Stimulated activated CD4-positive, alpha-beta T cell treated with anti-CD3 and anti-CD28 coated beads, Interleukin-1b, Interleukin-23, amount 100 ng/mL, for 24 hours (primary cell): ENCODE data around the gene EPHA5.

Source experiments
- DNase-seq, 4 experiments: peaks; one replicate each; pipeline ENCODE4 v3.0.0-alpha.2; 2020; ENCODE audit warnings: low read depth in 4 of 4, low spot score in 1 of 4

The EPHA5 gene

GRCh38 chr4:65635051-65635821 lies 35.1 kb downstream of the EPHA5 start:
- no peak for DNase-seq

DNA sequence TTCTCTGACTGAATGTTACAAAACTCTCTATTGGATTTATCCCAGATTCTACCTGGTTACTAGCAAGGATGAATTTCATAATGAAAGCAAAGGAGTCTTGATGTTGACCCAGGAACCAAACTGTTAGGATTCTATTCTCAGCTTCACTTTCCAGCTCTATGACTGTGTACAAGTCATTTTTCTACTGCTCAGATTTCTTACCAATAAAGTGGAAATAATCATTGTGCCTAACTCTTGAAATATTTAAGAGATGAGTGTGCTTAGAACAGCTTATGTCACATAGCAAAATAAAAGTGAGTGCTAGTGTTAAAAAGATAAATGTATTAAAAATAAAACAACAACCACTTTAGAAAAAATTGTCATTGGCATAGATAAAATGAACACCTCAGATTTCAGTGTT lies 45.6 kb downstream of the EPHA5 start:
- DNase-seq: no peak

DNA sequence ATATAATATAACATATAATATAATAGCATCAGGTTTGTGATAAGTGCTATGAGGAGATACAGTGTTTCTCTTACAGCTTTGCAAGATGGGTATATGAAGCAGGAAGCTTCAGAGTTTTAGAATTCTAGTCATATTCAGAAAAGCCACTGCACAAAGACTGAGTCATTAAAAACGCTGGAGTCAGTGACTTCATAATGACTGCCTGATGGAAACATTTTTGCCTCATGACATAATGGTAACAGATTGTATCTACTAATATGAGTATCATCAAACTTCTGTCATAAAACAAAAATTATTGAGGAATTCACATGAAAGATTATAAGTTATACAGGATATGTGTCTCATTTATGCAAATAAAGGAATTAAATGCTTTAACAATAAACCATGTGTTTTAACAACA lies 46.8 kb downstream of the EPHA5 start:
- DNase-seq: no peak

DNA sequence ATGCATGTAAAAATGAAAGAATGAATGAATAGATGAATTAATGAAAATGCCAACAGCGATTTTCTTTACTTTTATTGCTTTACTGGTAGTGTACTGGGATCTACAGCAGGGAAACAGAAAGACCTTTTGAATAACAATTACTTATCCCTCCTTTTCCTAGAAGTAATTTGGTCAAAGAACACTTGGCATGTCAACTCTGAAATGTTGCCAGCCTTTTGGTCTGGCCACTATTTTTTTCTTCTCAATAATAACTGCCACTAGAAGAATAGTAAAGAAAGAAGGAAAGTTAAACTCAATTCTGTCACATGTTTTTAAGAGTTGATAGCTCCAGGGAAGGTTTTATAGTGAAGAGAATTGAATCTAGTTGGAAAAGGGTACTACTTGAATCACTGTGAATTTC lies 52.9 kb downstream of the EPHA5 start:
- no peak for DNase-seq

DNA sequence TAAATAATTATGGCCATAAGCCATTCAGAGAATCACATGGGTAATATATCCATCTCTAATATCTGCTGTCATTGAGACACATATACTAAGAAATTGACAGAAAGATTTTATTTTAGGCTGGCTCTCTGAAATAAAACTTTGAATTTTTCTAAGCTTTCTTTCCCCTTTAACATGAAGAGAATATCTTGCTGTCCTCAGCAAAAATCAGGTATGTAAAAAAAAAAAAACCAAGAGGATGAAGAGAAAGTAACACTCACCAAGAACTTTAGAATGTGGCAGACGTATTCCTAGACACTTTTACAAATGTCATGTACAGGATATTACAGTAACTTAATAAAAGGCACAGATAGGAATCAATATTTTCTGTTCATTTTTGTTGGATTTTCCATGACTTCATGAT lies 65.8 kb downstream of the EPHA5 start:
- no peak for DNase-seq

GRCh38 chr4:65600656-65601055 lies 69.6 kb downstream of the EPHA5 start:
- DNase-seq: no peak

- DNase-seq: no peak
Measured at GRCh38 chr4:65599340-65599739, 70.9 kb downstream of the EPHA5 start.

GRCh38 chr4:65597697-65598096 lies 72.6 kb downstream of the EPHA5 start:
- no peak for DNase-seq

GRCh38 chr4:65592089-65592488 lies 78.2 kb downstream of the EPHA5 start:
- no peak for DNase-seq

DNA sequence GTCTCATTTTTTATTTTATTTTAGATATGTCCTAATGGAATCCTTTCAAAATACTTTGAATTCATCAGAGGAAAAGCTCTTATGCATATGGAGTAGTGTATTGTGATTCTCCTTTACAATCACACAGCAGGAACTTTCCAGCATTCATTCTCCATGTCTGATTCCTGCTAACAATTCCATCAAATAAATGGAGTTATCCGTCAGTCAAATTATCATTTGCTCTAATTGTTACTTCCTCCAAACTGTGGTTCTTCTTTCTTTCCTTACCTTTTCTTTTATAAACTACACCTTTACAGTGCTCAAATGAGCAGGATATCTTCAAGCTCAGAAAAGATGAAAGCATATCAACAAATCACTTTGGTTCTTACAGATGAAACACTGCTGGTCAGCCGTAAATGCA lies 80.4 kb downstream of the EPHA5 start:
- DNase-seq: no peak

GRCh38 chr4:65589331-65589730 lies 81.0 kb downstream of the EPHA5 start:
- DNase-seq: no peak

GRCh38 chr4:65580551-65580950 lies 89.7 kb downstream of the EPHA5 start:
- DNase-seq: no peak

- no peak for DNase-seq
Measured at GRCh38 chr4:65566473-65566872, 103.8 kb downstream of the EPHA5 start.

GRCh38 chr4:65561164-65561563 lies 109.1 kb downstream of the EPHA5 start:
- DNase-seq: no peak

GRCh38 chr4:65559270-65559669 lies 111.0 kb downstream of the EPHA5 start:
- no peak for DNase-seq

GRCh38 chr4:65552057-65552456 lies 118.2 kb downstream of the EPHA5 start:
- DNase-seq: no peak

DNA sequence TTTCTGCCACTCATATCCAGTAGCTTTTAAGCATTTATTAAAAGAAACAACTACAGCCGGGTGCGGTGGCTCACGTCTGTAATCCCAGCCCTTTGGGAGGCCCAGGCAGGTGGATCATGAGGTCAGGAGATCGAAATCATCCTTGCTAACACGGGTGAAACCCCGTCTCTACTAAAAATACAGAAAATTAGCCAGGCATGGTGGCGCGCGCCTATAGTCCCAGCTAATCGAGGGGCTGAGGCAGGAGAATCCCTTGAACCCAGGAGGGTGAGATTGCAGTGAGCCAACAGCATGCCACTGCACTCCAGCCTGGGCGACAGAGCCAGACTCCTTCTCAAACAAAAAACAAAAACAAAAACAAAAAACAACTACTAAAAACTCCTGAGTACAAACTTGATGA lies 119.8 kb downstream of the EPHA5 start:
- no peak for DNase-seq

- DNase-seq: no peak
Measured at GRCh38 chr4:65546882-65547416, 123.3 kb downstream of the EPHA5 start.

DNA sequence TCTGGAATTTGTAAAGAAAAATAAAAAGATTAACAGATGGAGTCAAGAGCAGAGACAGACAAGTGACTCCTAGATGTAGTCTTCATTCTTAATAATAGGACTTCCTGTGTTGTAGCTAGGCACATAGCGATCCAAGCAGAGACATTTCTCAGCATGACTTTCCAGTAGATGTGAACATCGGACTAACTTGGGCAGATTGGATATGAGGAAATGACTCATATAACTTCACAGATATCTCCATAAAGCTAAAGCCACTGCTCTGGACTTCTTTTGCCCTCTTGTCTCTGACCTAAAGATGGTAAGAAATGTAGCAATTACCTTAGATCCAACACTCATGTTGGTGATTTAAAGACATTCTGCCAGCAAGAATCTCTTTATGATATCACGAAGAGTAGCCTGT lies 131.7 kb downstream of the EPHA5 start:
- DNase-seq: no peak

- no peak for DNase-seq
Measured at GRCh38 chr4:65535113-65535512, 135.2 kb downstream of the EPHA5 start.

DNA sequence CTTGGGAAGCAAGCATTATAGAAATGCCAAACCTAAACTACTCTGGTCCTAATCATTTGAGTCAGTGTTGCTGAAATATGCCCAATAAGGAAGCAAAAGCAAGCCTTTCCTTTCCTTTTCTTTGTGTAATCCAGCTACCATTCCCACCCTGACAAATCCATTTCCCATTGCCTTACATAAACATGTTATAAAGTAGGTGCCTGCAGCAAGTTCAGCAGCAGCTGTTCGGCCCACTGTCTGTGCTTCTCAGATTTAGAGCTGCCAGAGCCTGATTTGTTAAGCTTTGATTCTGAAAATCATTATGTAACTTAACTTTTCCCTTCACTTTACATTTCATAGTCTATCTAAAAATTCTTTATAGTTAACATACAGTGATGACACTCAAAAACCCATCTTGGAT lies 148.6 kb downstream of the EPHA5 start:
- DNase-seq: no peak

DNA sequence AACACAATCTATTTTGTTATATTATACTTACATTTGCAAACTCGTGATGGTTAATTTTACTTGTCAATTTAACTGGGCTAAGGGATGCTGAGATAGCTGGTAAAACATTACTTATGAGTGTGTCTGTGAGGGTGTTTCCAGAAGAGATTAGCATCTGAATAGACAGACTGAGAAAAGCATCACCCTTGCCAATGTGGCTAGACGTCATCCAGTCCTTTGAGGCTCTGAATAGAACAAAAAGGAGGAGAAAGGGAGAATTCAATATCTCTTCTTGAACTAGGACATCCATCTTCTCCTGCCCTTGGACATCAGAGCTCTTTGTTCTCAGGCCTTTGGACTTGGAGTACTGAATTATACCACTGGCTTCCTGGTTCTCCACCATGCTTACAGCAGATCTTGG lies 154.6 kb downstream of the EPHA5 start:
- no peak for DNase-seq

GRCh38 chr4:65510976-65511375 lies 159.3 kb downstream of the EPHA5 start:
- no peak for DNase-seq
